HG03521 (cell line): ENCODE measurements around the gene TFB2M.
A peak's percentile ranks its signal among the peaks of the same experiment; 100 is the strongest.

Experiments used
- ATAC-seq: cut with Tn5 transposase; IDR thresholded peaks from one replicate; pipeline ENCODE4 v1.9.1; 2021; ENCODE audit warnings: mild to moderate bottlenecking, moderate library complexity; ENCODE audit not compliant: unreplicated experiment

Gene TFB2M

DNA sequence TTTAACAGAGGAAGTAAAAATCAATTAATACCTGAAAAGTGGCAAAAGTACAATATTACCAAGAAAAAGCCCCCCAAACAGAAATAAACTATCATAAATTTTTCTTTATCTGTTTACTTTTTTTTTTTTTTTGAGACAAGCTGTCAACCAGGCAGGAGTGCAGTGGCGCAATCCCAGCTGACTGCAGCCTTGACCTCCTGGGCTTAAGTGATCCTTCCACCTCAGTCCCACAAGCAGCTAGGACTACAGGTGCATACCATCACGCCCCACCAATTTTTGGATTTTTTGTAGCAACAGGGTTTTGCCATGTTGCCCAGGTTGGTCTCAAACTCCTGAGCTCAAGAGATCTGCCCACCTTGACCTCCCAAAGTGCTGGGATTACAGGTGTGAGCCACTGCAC lies 8.0 kb downstream of the TFB2M start:
- ATAC-seq: no peak

DNA sequence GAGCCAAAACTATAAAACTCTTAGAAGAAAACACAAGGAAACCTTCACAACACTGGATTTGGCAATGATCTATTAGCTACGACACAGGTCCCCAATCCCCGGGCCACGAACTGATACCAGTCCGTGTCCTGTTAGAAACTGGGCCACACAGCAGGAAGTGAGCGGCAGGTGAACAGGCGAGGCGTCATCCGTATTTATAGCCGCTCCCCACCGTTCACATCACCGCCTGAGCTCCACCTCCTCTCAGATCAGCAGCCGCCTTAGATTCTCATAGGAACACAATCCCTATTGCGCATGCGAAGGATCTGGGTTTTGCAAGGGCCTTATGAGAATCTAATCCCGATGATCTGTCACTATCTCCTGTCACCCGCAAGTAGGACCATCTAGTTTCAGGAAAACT lies 11.9 kb downstream of the TFB2M start:
- no peak for ATAC-seq

DNA sequence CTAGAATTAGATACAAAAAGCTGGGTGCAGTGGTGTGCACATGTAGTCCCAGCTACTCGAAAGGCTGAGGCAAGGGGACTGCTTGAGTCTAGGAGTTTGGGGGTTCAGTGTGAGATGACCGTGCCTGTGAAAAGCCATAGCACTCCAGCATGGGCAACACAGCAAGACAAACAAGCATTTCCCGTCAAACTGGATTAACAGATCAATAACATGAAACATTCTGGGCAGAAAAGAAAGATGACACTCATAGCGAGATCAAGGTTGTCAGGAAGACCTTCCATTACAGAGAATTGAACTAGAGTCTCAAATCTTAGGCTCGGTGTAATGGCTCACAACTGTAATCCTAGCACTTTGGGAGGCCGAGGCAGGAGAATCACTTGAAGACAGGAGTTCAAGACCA lies 14.0 kb downstream of the TFB2M start:
- no peak for ATAC-seq

DNA sequence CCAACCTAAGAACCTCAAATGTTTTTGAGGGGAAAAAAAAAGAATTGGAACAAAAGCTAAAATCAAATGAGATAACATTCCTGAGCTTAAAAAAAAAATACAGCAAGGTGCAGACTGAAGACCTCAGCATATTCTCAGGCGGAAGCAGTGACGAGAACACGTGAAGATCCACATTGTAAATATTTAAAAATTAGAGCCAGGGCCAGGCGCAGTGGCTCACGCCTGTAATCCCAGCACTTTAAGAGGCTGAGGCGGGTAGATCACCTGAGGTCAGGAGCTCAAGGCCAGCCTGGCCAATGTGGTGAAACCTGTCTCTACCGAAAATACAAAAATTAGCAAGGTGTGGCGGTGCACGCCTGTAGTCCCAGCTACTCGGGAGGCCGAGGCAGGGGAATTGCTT lies 15.7 kb downstream of the TFB2M start:
- ATAC-seq: no peak

DNA sequence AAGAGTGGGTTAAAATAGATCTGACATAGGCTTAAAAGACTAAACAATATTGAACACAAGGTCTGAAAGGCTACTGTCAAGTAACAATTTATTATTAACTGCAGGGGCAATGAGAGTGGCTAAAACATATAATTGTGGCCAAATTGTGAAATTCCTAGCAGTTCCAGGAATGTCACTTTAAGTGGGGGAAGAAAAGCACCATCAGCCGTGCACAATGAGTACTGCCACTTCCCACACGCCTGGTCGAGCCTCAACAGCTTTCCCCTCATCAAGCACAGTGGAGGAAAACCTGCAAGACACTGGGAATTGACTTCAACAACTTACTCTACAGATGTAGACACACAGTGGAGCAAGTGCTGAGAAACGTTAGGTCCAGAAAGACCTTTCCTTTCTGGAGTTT lies 16.4 kb downstream of the TFB2M start:
- no peak for ATAC-seq

DNA sequence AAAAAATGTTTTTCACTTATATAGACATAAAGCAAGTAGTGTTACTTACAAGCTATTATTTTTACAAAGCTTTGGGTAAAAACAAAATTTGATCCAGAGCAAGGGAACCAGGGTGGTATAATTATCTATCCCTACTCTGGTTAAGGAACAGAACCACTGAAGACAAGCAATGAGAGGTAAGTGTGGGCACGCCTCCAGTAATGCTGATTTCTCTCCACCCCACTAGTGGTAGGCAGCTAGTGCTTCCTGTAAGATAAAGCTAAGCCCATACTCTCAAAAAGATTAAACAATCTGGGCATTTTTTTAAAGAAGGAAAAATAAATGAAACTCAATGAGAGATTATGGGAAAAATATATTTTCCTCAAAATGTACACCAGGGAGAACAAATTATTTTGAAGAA lies 22.1 kb downstream of the TFB2M start:
- no peak for ATAC-seq

DNA sequence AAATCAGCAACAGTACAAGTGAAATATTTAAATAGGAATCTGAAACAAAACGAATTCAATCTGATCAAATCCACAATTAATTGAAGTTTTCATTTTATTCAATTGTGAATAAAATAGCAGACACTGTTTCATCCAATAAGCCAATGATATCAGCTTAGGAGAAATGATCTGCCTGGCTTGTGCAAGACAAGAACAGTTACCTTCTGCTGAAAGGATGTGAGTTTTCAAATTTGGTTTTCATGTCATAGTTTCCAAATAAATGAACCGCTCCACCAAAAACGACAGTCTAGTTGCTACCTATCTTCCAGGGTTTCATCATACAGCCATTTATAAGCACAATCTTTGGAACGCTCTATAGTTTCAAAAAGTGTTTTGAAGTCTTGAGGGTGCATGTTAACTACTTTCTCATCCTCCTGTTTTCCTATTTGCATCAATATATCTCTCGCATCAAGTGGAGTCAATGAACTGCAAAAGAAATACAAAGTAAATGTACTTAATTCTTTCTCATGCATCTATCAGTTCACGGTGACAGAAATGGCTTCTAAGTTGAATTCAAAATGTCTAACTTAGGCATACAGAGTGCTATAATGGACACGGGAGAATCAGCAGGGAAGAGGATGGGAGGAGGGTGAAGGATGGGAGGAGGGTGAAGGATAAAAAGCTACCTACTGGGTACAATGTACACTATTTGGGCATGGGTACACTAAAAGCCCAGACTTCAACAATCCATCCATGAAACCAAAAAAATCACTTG lies 25.1 kb downstream of the TFB2M start:
- no peak for ATAC-seq

DNA sequence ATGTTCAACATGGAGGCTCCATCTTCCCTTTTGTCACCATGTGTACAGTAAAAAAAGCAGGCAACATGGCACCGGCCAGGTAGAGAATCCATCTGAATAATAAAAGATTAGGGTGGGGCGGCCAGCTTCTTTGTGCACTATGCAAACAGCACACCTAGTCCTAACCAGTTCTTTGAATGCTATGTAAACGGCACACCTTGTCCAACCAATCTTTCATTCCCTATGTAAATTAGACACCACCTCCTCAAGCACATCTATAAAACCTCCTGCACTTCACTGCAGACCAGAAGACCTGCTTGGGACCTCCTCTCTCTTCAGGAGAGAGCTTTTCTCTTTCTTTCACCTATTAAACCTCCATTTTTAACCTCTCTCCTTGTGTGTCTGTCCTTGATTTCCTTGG lies 28.2 kb downstream of the TFB2M start:
- no peak for ATAC-seq

DNA sequence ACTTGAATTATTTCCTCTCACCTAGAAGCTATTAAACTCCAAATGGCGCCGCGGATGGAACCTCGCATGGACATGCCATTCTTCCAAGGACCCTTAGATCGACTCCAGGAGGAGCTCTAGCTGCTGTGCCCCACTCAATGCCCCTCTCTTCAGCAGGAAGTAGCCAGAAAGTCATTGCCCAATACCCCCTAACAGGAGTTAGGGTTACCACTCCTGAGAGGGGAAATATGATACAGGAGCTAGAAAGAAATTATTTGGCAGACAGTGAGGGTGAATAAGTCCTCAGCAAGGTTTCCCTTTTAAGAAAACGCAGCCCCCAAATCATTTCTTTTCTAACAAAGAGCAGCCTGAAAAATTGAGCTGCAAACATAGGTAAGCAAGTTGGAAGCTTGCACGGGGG lies 28.6 kb downstream of the TFB2M start:
- ATAC-seq: no peak

DNA sequence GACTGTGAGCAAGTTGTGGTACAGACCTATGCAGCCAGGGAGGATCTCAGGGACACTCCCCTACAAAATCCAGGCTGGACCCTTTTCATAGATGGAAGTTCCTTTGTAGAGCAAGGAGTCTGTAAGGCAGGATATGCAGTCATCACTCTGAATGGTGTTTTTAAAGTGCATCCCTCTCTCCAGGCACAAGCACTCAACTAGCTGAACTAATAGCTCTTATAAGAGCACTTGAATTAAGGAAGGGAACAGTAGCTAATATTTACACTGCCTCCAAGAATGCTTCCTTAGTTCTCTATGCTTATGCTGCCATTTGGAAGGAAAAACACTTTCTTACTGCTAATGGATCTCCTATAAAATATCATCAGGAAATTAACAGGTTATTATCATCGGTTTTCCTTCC lies 31.9 kb downstream of the TFB2M start:
- ATAC-seq: no peak

DNA sequence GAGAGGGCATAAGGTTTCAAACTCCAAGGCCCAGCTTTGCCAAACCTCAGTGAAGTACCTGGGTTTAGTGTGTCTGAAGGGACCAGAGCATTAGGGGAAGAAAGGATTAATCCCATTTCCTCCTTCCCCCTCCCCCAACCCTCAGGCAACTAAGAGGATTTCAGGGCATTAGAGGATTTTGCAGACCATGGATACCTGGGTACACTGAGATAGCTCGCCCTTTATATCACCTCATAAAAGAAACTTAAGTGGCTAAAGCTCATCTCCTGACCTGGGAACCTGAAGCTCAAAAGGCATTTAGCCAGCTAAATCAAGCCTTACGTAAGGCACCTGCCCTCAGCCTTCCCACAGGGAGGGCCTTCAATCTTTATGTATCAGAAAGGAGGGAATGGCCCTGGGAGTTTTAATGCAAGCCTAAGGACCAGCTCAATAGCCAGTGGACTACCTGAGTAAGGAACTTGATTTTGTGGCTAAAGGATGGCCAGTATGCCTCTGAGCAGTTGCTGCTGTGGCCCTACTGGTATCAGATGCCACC lies 32.6 kb downstream of the TFB2M start:
- ATAC-seq: no peak

DNA sequence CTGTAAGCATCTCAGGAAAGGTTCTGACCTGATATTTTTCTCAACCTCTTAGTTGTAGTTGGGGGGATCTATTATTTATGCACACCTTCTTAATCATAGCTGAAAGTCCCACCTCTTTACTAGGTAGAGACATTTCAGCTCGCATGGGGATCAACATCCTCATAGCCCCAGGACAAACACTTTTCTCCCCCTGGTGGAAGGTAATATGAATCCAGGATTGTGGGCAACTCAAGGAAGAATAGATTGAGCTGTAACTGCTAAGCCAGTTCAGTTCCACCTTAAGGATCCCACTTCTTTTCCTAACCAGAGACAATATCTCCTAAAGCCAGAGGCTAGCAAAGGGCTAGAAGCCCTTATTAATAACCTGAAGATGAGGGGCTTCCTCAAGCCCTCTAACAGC lies 33.5 kb downstream of the TFB2M start:
- ATAC-seq: no peak

DNA sequence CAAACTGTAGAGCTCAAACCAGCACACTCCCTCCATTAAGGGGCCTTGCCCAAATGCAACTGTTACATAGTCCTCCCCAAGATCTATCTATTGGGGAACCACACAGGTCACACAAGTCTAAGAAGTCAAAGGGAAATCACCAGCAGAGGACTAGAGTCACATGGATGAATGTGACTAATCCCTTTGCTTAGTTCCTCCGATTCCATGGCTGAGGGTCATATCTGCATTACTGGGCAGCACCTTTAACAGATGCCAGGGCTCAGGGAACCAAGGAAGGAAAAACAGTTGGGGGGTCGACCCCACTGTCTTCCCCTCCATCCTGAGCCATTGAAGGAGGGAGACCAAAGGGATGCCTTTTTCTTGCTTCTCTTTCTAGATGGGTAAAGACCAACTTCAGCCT lies 35.6 kb downstream of the TFB2M start:
- no peak for ATAC-seq

DNA sequence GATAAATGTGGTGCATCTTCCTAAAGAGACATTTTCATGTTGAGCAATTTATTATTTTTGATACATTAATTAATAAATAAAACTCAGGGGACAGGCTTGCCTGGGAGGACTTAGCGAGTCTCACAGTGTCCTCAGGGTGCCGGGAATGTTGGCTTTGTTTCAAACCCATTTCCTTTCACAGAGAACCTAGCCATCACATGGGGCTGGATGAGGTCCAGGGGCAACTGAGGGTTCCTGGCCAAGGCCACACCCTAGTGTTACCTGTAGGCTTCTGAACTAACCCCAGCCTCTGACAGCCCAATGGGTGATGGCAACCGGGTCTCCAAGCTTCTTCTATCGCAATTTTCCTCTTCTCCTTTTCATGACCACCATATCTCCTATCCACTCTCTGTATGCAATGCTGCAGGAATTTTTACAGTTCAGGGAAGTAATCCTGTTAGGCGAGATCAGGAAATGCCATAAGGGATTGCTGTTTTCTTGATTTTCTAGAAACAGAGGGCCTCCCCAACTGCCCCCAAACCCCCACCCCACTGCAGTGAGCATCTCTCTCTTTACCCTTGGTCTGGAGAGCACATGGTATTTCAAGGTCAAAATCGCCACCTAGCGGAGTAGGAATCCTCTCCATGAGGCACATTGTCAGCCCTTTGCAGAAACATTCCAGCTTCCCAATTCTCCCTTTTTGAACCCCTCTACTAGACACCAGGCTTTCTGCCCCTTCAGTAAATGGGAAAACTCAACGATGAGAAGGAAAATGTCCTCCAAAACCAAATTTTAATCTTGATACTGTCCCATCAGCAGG lies 36.9 kb downstream of the TFB2M start:
- no peak for ATAC-seq

DNA sequence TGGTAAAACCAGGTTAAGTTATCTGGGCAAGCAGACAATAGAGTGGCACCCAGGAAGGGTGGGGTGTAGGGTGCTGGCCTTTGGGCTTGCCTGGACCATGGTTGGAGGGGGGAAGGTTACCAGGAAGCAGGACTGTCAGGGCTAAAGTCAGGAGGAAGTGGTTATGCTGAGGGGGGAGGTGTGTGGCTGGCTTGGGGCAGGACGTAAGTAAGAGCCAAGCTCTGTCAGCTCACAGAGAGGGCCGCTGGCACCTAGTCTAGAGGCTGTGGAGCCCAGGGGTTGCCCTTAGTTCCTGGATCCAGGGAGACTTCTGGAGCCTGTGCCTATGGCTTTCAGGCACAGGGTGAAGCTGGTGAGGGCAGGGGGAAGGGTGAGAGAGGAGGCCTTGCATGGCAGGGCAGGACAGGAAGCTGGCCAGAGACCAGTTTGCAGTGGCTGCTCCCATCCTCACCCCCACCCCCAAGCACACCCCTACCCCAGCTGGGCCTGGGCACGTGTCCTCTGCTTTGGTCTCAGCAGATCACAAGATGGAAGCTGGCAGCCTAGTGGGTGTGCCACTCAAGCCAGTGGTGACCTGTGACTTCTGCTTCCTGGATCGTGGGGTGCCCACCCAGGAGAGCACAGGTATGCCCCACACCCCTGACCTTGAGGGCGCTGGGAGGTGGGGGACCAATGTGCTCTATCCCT lies 38.5 kb downstream of the TFB2M start:
- peak; percentile 63 for ATAC-seq

DNA sequence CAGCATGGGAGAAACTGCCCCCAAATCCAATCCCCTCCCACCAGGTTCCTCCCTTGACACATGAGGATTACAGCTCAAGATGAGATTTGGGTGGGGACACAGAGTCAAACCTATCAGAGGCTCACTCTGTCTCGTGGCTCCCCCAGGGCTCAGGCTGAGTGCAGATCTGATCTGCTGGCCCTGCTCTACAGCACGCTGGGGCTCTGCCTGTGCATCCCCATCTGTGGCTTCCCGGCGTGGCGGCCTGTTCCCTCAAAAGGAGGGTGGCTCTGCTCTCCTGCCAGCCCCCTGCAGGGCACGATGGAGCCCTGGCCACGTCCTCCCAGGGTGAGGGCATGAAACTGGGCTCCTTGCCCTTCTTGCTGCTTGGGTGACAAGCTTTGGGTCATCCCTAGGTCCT lies 39.1 kb downstream of the TFB2M start:
- no peak for ATAC-seq

DNA sequence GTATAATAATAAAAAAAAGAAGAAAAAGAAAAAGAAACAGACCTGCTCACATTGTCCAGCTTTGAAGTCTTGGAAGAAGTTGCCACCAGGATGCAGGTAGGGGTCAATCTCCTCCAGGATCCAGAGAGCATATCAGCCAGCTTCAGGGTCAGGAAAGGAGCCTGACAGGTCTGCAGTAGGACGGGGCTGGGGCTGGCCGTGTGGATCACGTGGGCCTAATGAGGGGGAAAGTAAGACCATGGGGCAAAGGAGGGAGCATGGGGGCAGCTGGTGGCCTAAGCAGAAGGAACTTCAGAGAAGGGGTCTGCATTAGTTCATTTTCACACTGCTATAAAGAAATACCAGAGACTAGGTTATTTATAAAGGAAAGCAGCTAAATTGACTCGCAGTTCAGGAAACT lies 39.7 kb downstream of the TFB2M start:
- ATAC-seq: no peak

DNA sequence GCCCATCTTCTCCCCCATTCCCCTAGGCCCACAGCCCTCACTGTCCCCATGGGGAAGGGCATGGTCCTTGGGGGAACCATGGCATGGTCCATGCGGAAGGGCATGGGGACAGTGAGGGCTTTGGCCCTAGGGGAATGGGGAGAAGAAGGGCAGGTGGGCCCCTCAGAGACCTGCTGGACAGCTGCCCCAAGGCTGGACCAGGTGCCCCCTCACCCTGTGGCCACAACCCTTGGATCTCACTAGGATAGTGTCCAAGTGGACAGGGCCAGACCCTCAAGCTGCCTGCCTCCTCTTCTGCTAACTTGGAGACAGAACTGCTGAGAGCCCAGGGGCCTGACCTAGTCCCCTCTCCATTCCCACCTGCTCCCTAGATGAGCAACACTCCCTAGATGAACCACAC lies 46.5 kb downstream of the TFB2M start:
- ATAC-seq: no peak

DNA sequence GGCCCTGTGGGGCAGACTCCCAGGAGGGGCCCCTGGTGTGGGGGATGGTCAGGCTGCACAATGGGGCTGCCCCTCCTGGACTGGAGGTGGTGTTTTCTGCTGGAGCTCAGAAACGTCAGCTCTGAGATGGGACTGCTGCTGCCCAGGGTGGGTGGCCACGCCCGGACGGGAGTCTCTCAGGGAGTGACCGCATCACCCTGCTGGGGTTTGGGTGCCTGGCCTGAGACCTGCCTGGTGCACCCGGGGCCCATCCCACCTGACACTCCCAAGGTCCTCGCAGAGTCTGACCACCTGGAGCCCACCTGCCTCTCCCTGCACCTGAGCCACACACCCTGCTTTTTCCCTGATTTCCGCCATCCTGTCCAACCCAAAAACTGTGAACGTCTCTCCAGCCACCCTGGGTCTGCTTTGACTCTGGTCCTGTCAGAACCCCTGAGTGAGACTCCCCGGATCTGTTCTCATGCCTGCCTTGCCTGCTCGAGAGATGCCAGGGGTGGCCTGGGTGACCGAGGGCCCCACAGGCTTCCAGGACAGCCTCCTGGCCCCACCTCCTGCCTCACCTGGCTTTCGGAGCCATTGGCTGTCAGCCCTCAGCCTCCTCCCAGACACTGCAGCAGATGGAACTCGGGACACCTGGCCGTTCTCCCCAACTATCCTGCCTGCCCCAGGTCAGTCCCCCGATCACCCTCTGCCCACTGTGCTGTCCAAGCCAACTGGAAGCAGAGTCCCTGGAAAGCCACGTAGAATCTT lies 47.4 kb downstream of the TFB2M start:
- no peak for ATAC-seq

DNA sequence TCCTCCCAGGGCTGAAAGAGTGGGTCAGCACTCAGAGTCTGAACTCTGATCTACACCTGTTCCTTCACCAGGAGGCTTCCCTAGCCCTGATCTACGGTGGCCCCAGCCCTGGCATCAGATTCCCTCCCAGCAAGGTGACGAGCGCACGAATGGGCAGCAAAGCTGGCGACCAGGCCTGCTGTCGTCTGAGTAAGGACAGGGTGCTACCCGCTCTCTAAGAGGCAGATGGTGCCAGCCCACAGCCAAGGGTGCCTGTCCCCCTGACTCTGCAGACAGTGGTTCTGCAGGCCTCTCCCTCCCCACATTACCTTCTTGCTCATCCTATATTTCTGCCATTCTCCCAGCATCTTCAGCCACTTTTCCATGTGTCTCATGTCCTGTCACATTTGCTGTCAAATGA lies 48.7 kb downstream of the TFB2M start:
- ATAC-seq: no peak

DNA sequence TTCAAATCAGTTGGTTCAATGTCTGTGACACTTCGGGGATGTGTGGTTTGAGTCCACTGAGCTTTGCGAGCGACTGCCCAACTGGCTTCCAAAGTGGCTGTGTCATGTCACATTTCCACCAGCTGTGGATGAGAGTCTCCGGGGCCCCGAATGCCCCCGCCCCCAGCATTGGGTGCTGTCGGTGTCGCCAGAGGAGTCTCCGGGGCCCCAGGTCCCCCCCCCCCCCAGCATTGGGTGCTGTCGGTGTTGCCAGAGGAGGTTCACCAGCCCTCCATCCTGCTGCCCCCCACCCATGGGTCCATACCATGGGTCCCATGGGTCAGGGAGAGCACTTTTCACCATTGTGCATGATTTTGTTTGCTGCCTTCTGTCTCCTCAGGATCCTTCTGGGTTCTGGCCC lies 49.9 kb downstream of the TFB2M start:
- ATAC-seq: no peak
